ENCODE data around the gene GSC2.
A peak's percentile ranks its signal among the peaks of the same experiment; 100 is the strongest.

Gene GSC2

GRCh38 chr22:19132153-19132552 lies 17.9 kb downstream of the GSC2 start:
- DNase-seq: no peak

- no peak for DNase-seq
These were observed 18.4 kb downstream of the GSC2 start for GRCh38 chr22:19131685-19132015.

- DNase-seq: no peak
These were observed 19.0 kb downstream of the GSC2 start, which contains the start of gene TSSK2 for GRCh38 chr22:19130959-19131684. Gene TSSK2, plus strand, starts transcription at chr22:19131308. Its CDS starts 92 bp downstream, at chr22:19131400.

GRCh38 chr22:19129871-19130270 lies 20.2 kb downstream of the GSC2 start:
- no peak for DNase-seq

- no peak for DNase-seq
These were observed 21.0 kb downstream of the GSC2 start for GRCh38 chr22:19128946-19129727.

GRCh38 chr22:19128009-19128401 lies 22.1 kb downstream of the GSC2 start:
- no peak for DNase-seq

- no peak for DNase-seq
These were observed 22.6 kb downstream of the GSC2 start for GRCh38 chr22:19127329-19128008.

GRCh38 chr22:19126309-19127273 lies 23.5 kb downstream of the GSC2 start:
- no peak for DNase-seq

GRCh38 chr22:19125474-19126308 lies 24.4 kb downstream of the GSC2 start:
- DNase-seq: no peak

- no peak for DNase-seq
These were observed 25.1 kb downstream of the GSC2 start for GRCh38 chr22:19125011-19125410.

GRCh38 chr22:19124377-19124776 lies 25.7 kb downstream of the GSC2 start:
- DNase-seq: no peak

- no peak for DNase-seq
These were observed 26.2 kb downstream of the GSC2 start for GRCh38 chr22:19123936-19124335.

- peak; percentile 7 for DNase-seq
These were observed 27.2 kb downstream of the GSC2 start for GRCh38 chr22:19122752-19123492.

- peak; percentile 93 for DNase-seq
These were observed 27.8 kb downstream of the GSC2 start, which contains the start of gene DGCR2 for GRCh38 chr22:19122143-19122751. Gene DGCR2, minus strand, starts transcription at chr22:19122412. Its CDS starts 206 bp downstream, at chr22:19122206.

- no peak for DNase-seq
These were observed 28.4 kb downstream of the GSC2 start for GRCh38 chr22:19121631-19122142.

GRCh38 chr22:19120829-19121630 lies 29.1 kb downstream of the GSC2 start:
- DNase-seq: peak; percentile 66

GRCh38 chr22:19119949-19120348 lies 30.1 kb downstream of the GSC2 start:
- DNase-seq: no peak

- DNase-seq: no peak
These were observed 31.7 kb downstream of the GSC2 start for GRCh38 chr22:19118329-19118880.

GRCh38 chr22:19117111-19117512 lies 33.0 kb downstream of the GSC2 start:
- no peak for DNase-seq
